Measurements from ENCODE around the gene EYS.
"Not testable (repeated sequence)": the region's sequence is repeated elsewhere in the genome, so short reads cannot be mapped to it uniquely, and the experiment has no call there.

The EYS gene

DNA sequence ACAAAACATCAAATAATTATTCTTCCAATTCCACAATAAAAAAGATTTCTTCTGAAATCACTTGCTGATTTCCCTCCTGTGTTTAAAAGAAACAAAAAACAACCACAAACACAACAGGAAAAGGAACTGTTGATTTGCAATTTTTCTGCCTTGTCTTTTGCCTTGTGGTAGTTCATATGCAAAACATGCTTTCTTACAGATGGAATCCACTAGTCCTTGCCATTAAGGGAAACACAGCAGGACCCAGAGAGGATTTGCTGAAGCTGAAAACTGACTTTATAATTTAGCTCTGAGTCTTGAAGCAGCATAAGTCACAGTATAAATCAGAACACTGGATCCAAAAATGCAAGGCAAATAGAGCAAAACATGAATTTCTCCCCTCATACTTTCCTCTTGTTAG is 1742.7 kb downstream of the EYS start:
- DNase-seq (ENCODE audit: low read depth in 2 of 2): no peak

DNA sequence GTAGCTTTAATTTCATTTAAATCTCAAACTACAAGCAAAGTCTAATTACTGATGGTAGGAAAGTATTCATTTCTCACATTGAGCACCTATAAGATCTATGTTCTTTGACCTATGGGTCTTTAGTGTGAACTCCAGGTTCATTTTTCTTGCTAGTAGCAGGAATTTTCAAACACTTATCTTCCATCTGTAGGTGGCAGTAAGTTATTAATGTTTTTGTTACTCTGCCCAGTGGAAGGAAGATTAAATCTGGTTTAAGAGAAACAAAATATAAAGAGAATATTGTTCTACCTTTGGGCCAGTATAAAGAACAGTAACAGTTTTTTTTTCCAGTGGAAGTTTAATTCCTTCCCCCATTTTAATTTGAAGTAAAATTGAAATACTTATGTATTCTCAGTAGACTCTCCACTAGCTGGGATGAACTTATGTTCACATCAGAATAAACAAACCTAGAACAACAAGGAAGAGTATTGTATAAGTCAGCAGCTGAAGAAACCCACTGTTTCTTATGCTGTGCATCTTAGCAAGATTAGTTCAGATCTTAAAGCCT is 1743.2 kb downstream of the EYS start:
- no peak for DNase-seq (ENCODE audit: low read depth in 2 of 2)

GRCh38 chr6:63953336-63954021 is 1753.5 kb downstream of the EYS start:
- DNase-seq (ENCODE audit: low read depth in 2 of 2): not testable (repeated sequence)

GRCh38 chr6:63947792-63948529 is 1759.1 kb downstream of the EYS start:
- DNase-seq (ENCODE audit: low read depth in 2 of 2): no peak

DNA sequence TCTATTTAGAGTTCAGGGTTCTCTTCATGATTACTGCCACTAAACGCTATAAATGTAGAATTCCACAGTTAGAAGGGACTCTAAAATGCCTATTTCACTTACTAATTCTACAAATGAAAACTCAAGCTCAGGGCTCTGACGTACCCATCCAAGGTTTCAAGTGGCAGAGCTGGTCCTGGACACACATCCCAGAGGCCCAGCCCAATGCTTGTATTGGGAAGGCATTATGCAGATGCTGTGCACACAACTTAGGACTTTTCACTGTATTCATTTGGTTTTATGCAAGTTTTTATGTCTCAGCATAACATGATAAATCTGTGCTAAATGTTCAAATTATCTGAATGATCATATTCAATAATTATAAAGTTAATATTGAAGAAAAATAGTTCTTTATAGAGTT is 1761.0 kb downstream of the EYS start:
- DNase-seq (ENCODE audit: low read depth in 2 of 2): no peak

GRCh38 chr6:63943826-63944225 is 1763.2 kb downstream of the EYS start:
- DNase-seq (ENCODE audit: low read depth in 2 of 2): no peak

GRCh38 chr6:63941747-63942470 is 1765.1 kb downstream of the EYS start:
- DNase-seq (ENCODE audit: low read depth in 2 of 2): no peak

- no peak for DNase-seq (ENCODE audit: low read depth in 2 of 2)
Observed at GRCh38 chr6:63940056-63940455, 1767.0 kb downstream of the EYS start.

DNA sequence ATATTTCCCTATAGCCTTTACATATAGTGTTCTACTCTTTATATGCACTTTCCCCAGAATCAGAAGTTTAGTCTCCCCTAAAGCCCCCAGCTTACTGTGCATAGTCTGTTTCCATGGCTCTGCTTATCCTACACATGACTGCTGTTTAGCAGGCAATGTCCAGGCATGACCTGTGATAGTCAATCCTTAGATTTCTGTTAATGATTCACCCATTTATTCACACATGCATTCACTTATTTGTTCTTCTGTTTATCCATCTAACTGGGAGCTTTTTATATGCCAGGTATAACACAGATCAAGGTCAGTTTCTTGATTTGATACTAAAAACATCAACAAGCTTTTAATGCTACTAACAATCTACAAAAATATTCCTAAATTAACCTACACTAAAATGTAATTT is 1770.6 kb downstream of the EYS start:
- no peak for DNase-seq (ENCODE audit: low read depth in 2 of 2)

GRCh38 chr6:63935732-63936131 is 1771.3 kb downstream of the EYS start:
- DNase-seq (ENCODE audit: low read depth in 2 of 2): no peak

GRCh38 chr6:63933948-63934347 is 1773.1 kb downstream of the EYS start:
- not testable (repeated sequence) for DNase-seq (ENCODE audit: low read depth in 2 of 2)

DNA sequence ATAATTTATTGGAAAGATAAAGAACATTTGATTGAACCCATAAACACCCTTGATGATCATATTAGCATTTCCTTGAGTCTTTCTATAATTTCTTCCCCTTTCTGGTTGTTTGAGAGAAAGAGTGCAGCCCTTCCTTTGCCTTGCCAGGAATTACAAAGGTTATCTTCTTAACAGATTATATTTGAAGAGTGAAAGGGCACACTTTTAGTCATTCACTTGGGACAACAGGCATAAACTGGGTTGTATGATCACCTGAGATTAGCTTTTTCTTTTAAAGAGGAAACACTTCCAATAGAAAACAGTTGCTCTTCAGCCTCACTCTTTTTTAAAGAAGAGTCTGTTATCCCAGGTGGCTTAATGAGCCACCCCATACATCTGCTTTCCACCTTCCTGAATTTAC is 1776.2 kb downstream of the EYS start:
- DNase-seq (ENCODE audit: low read depth in 2 of 2): no peak

GRCh38 chr6:63929111-63929510 is 1777.9 kb downstream of the EYS start:
- DNase-seq (ENCODE audit: low read depth in 2 of 2): no peak

GRCh38 chr6:63928613-63929012 is 1778.4 kb downstream of the EYS start:
- DNase-seq (ENCODE audit: low read depth in 2 of 2): no peak

DNA sequence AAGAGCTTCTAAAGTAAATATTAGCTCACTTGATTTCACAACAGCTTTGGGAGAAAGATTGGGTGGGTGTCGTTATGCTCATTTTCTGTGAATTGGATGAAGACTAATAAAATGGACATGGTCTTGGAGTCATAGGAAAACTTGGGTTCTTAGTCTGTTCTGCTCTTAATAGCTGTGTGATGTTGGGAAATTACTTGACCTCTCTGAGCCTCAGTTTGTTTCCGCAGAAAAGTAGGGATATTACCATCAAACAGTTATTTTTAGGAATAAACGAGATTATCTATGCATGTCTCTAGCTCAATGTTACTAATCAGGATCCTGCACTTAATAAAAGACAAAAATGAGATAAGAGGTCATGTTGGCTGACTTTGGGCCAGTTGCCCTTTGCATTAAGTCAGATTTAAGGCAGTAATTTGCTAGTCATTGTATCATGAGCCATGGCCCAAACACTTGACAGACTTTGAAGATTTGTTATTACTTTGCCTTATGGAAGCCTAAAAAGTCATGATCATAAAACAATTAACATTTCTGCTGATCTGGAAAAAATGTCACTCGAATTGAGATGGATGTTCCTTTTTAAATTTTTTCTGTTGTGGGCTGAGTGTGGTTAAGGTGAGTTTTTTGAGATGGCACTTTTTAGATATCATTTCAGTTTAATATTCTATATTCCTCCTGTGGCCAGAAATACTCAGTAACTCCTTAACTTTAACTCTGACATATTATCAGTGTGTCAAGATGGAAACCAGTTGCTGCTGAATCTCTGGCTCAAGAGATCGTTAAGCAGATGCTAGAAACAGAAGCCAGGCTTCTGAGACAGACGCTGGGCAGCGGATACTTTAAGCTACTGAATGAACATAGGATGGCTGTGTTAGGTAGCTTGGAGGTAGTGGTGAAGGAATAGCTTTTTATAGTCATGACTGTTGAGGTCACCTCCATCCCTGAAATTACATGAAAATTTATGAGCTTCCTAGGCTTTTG is 1779.8 kb downstream of the EYS start:
- DNase-seq (ENCODE audit: low read depth in 2 of 2): no peak

- DNase-seq (ENCODE audit: low read depth in 2 of 2): no peak
Observed at GRCh38 chr6:63926258-63926780, 1780.7 kb downstream of the EYS start.

DNA sequence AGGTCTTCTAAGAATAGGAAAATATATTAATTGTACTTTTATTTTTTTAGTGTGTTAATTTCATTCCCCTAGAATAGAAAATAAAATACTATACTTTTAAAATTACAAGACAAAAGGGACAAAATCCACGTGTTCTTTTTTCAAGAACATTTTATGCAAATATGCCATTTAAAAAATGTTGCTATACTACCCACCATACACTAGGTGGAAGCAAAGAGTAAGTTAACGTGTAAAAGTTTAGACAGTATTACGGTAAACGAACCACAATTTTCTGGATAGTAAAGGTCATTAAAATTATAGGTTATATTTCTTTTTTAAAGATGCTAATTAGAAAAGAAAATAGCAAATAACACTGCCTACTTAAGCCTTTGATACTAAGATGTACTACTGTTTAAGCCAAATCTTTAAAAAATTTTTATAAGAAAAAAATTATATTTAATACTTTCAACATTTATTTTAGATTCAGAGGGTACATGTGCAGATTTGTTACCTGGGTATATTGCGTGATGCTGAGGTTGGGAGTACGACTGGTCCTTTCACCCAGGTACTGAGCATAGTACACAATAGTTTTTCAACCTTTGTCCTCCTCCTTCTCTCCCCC is 1783.8 kb downstream of the EYS start:
- DNase-seq (ENCODE audit: low read depth in 2 of 2): no peak

- no peak for DNase-seq (ENCODE audit: low read depth in 2 of 2)
Observed at GRCh38 chr6:63919556-63920110, 1787.4 kb downstream of the EYS start.

DNA sequence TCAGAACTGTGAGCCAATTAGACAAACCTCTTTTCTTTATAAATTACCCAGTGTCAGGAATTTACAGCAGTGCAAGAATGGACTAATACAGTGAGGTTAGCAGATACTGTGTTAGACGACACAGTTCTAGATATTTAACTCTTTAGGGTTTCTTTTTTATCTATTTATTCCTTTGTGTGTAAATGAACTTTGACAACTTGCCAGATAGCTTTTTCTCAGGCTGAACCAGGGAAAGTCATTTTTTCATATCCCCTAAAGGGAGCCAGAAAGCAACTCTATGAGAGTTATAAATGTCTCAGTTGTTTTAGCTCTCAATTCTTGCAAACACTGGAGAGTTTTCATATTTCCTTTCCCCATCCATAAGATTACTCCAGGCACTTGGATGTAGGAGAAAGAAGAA is 1794.1 kb downstream of the EYS start:
- DNase-seq (ENCODE audit: low read depth in 2 of 2): no peak

GRCh38 chr6:63910863-63911551 is 1796.0 kb downstream of the EYS start:
- no peak for DNase-seq (ENCODE audit: low read depth in 2 of 2)
